Naive B cell (primary cell): Measurements from ENCODE around the gene BRINP2. TPM values are rescaled to one million over a fixed set of nuclear protein-coding genes. Genes with fewer than 3 reads are reported as not detected.

Source experiments
- ATAC-seq, 2 donors: fragments of 150-1000 bp; cut with Tn5 transposase; 2 replicates each; pipeline ENCODE4 v1.10.0; 2021; ENCODE audit warnings: low read depth in 2 of 2, mild to moderate bottlenecking in 2 of 2, moderate library complexity in 2 of 2
- DNase-seq: peaks from one replicate; pipeline ENCODE4 v3.0.0; 2022
- H3K27ac Mint-ChIP-seq, 6 donors: one replicate each; pipeline ENCODE4 v1.8.0; 2020 to 2022; ENCODE audit warnings: mild to moderate bottlenecking in 6 of 6, mixed read lengths in 6 of 6, moderate library complexity in 5 of 6, inconsistent platforms in 2 of 6
- H3K27me3 Mint-ChIP-seq, 3 donors: one replicate each; pipeline ENCODE4 v1.8.0; 2021 to 2022; ENCODE audit warnings: mixed read lengths in 3 of 3, mild to moderate bottlenecking in 1 of 3
- H3K36me3 Mint-ChIP-seq, 2 donors: one replicate each; pipeline ENCODE4 v1.8.0; 2020 to 2022; ENCODE audit warnings: mixed read lengths in 2 of 2, inconsistent platforms in 1 of 2, mild to moderate bottlenecking in 1 of 2
- H3K4me1 Mint-ChIP-seq, 3 donors: one replicate each; pipeline ENCODE4 v1.8.0; 2020 to 2022; ENCODE audit warnings: mixed read lengths in 3 of 3, inconsistent platforms in 1 of 3, mild to moderate bottlenecking in 1 of 3, moderate library complexity in 1 of 3
- H3K4me3 Mint-ChIP-seq, 8 donors: one replicate each; pipeline ENCODE4 v1.8.0; 2020 to 2022; ENCODE audit warnings: mild to moderate bottlenecking in 8 of 8, mixed read lengths in 8 of 8, moderate library complexity in 8 of 8, inconsistent platforms in 2 of 8
- H3K9me3 Mint-ChIP-seq, 7 donors: one replicate each; pipeline ENCODE4 v1.8.0; 2020 to 2022; ENCODE audit warnings: mixed read lengths in 7 of 7, mild to moderate bottlenecking in 5 of 7, inconsistent platforms in 2 of 7, moderate library complexity in 1 of 7
- polyA plus RNA-seq, 6 donors: library from polyadenylated mRNA; unstranded; fragments of 300-500 nt; fragmentation: Illumina TruSeq; gene quantifications; one replicate each; pipeline ENCODE4 v1.2.3, GENCODE V29; 2021; ENCODE audit warnings: low read depth in 6 of 6

Gene BRINP2
- polyA plus RNA-seq, 6 donors from 2014 or later, result not detected

- ATAC-seq, result no peak
Observed at GRCh38 chr1:177211231-177211630, 40.5 kb downstream of the BRINP2 start.

GRCh38 chr1:177216587-177217202 lies 45.9 kb downstream of the BRINP2 start:
- Mint-ChIP-seq H3K36me3 (no peaks in the 10 kb centered on the region), H3K4me1 (no peaks in the 10 kb centered on the region), H3K27ac (peak overlapping the region in 1 of 6 donors; percentile 68), H3K27me3 (peaks cover 0 to 11% (median 0%) of the 10 kb centered on the region in 3 donors), H3K4me3 (no peak overlapping the region), H3K9me3 (peaks cover 6 to 25% (median 17%) of the 10 kb centered on the region in 7 donors)
- DNase-seq, result no peak
- no peak for ATAC-seq

More at GRCh38 chr1:177211231-177211630, 40.5 kb downstream of the BRINP2 start:
- Mint-ChIP-seq H3K27ac (no peak overlapping the region), H3K27me3 (peaks cover 0 to 7% (median 0%) of the 10 kb centered on the region in 3 donors), H3K36me3 (no peaks in the 10 kb centered on the region), H3K9me3 (peaks cover 0 to 5% (median 1%) of the 10 kb centered on the region in 7 donors), H3K4me3 (no peak overlapping the region), H3K4me1 (no peaks in the 10 kb centered on the region)
- no peak for DNase-seq

GRCh38 chr1:177219554-177220458 lies 49.0 kb downstream of the BRINP2 start:
- no peak overlapping the region for H3K27ac Mint-ChIP-seq
- ATAC-seq (no peak), DNase-seq (no peak)
- H3K36me3 Mint-ChIP-seq, result no peaks in the 10 kb centered on the region
- H3K4me1 Mint-ChIP-seq, result no peaks in the 10 kb centered on the region
- peaks cover 6 to 25% (median 15%) of the 10 kb centered on the region in 7 donors for H3K9me3 Mint-ChIP-seq
- no peak overlapping the region for H3K4me3 Mint-ChIP-seq
- H3K27me3 Mint-ChIP-seq, result peaks cover 0 to 11% (median 0%) of the 10 kb centered on the region in 3 donors

- H3K4me1 Mint-ChIP-seq, result no peaks in the 10 kb centered on the region
Observed at GRCh38 chr1:177223359-177223758, 52.6 kb downstream of the BRINP2 start.

GRCh38 chr1:177227978-177228692 lies 57.4 kb downstream of the BRINP2 start:
- Mint-ChIP-seq H3K27me3 (peaks cover 0 to 5% (median 0%) of the 10 kb centered on the region in 3 donors), H3K4me1 (no peaks in the 10 kb centered on the region), H3K27ac (no peak overlapping the region), H3K36me3 (no peaks in the 10 kb centered on the region), H3K4me3 (no peak overlapping the region), H3K9me3 (peaks cover 0 to 6% (median 0%) of the 10 kb centered on the region in 7 donors)
- no peak for ATAC-seq
- DNase-seq, result no peak

More at GRCh38 chr1:177223359-177223758, 52.6 kb downstream of the BRINP2 start:
- no peaks in the 10 kb centered on the region for H3K36me3 Mint-ChIP-seq
- H3K4me3 Mint-ChIP-seq, result no peak overlapping the region
- DNase-seq, result no peak
- H3K27me3 Mint-ChIP-seq, result peaks cover 0 to 11% (median 0%) of the 10 kb centered on the region in 3 donors
- H3K27ac Mint-ChIP-seq, result no peak overlapping the region
- peaks cover 0 to 6% (median 4%) of the 10 kb centered on the region in 7 donors for H3K9me3 Mint-ChIP-seq
- no peak for ATAC-seq

GRCh38 chr1:177228693-177229065 lies 57.9 kb downstream of the BRINP2 start:
- Mint-ChIP-seq H3K4me3 (no peak overlapping the region), H3K36me3 (no peaks in the 10 kb centered on the region), H3K27ac (peak overlapping the region in 1 of 6 donors; percentile 51), H3K9me3 (peaks cover 0 to 6% (median 0%) of the 10 kb centered on the region in 7 donors), H3K4me1 (no peaks in the 10 kb centered on the region), H3K27me3 (peaks cover 0 to 5% (median 0%) of the 10 kb centered on the region in 3 donors)
- no peak for DNase-seq
- ATAC-seq, result no peak

GRCh38 chr1:177229781-177230180 lies 59.0 kb downstream of the BRINP2 start:
- DNase-seq, result no peak
- no peak for ATAC-seq
- no peaks in the 10 kb centered on the region for H3K4me1 Mint-ChIP-seq
- H3K36me3 Mint-ChIP-seq, result no peaks in the 10 kb centered on the region
- no peak overlapping the region for H3K4me3 Mint-ChIP-seq
- H3K9me3 Mint-ChIP-seq, result peaks cover 0 to 6% (median 0%) of the 10 kb centered on the region in 7 donors
- H3K27ac Mint-ChIP-seq, result no peak overlapping the region
- peaks cover 0 to 5% (median 3%) of the 10 kb centered on the region in 3 donors for H3K27me3 Mint-ChIP-seq

- no peaks in the 10 kb centered on the region for H3K4me1 Mint-ChIP-seq
- peaks cover 0 to 8% (median 5%) of the 10 kb centered on the region in 3 donors for H3K27me3 Mint-ChIP-seq
- ATAC-seq (no peak), DNase-seq (no peak)
- H3K27ac Mint-ChIP-seq, result no peak overlapping the region
- no peaks in the 10 kb centered on the region for H3K36me3 Mint-ChIP-seq
- peaks cover 0 to 6% (median 0%) of the 10 kb centered on the region in 7 donors for H3K9me3 Mint-ChIP-seq
- no peak overlapping the region for H3K4me3 Mint-ChIP-seq
Observed at GRCh38 chr1:177230228-177231016, 59.7 kb downstream of the BRINP2 start.

GRCh38 chr1:177235350-177235749 lies 64.6 kb downstream of the BRINP2 start:
- H3K27ac Mint-ChIP-seq, result no peak overlapping the region
- no peaks in the 10 kb centered on the region for H3K36me3 Mint-ChIP-seq
- H3K9me3 Mint-ChIP-seq, result peaks cover 0 to 6% (median 0%) of the 10 kb centered on the region in 7 donors
- H3K4me1 Mint-ChIP-seq, result no peaks in the 10 kb centered on the region
- ATAC-seq (no peak), DNase-seq (no peak)
- no peak overlapping the region for H3K4me3 Mint-ChIP-seq
- H3K27me3 Mint-ChIP-seq, result peaks cover 0 to 8% (median 5%) of the 10 kb centered on the region in 3 donors

GRCh38 chr1:177236962-177237361 lies 66.2 kb downstream of the BRINP2 start:
- Mint-ChIP-seq H3K4me1 (no peaks in the 10 kb centered on the region), H3K27ac (no peak overlapping the region), H3K27me3 (peaks cover 0 to 8% (median under 1%) of the 10 kb centered on the region in 3 donors), H3K4me3 (no peak overlapping the region), H3K36me3 (no peaks in the 10 kb centered on the region), H3K9me3 (peaks cover 0 to 4% (median 0%) of the 10 kb centered on the region in 7 donors)
- no peak for DNase-seq
- ATAC-seq, result no peak

- no peaks in the 10 kb centered on the region for H3K4me1 Mint-ChIP-seq
- no peaks in the 10 kb centered on the region for H3K36me3 Mint-ChIP-seq
- ATAC-seq, result no peak
Observed at GRCh38 chr1:177238967-177239366, 68.2 kb downstream of the BRINP2 start.

GRCh38 chr1:177239792-177240191 lies 69.0 kb downstream of the BRINP2 start:
- DNase-seq, result no peak

More at GRCh38 chr1:177238967-177239366, 68.2 kb downstream of the BRINP2 start:
- peaks cover 0 to 7% (median 0%) of the 10 kb centered on the region in 7 donors for H3K9me3 Mint-ChIP-seq
- no peak overlapping the region for H3K4me3 Mint-ChIP-seq
- H3K27me3 Mint-ChIP-seq, result peaks cover 0 to 8% (median 7%) of the 10 kb centered on the region in 3 donors
- no peak overlapping the region for H3K27ac Mint-ChIP-seq
- no peak for DNase-seq

More at GRCh38 chr1:177239792-177240191, 69.0 kb downstream of the BRINP2 start:
- Mint-ChIP-seq H3K27ac (no peak overlapping the region), H3K4me1 (no peaks in the 10 kb centered on the region), H3K9me3 (peaks cover 0 to 7% (median 0%) of the 10 kb centered on the region in 7 donors), H3K27me3 (peaks cover 0 to 7% (median 5%) of the 10 kb centered on the region in 3 donors), H3K36me3 (no peaks in the 10 kb centered on the region), H3K4me3 (no peak overlapping the region)
- no peak for ATAC-seq
